ENCODE measurements around the gene MRPS26. TPM values are rescaled to one million over a fixed set of nuclear protein-coding genes. Genes with fewer than 3 reads are reported as not detected.
"Not testable (repeated sequence)": the region's sequence is repeated elsewhere in the genome, so short reads cannot be mapped to it uniquely, and the experiment has no call there.

MRPS26 gene
- polyA plus RNA-seq, 1 experiment: 22.8 TPM

GRCh38 chr20:3021327-3021726 lies 24.5 kb upstream of the MRPS26 start:
- Histone ChIP-seq H3K27ac (ENCODE audit: low read depth, low read length) (no peak overlapping the region), H3K9me3 (ENCODE audit: control insufficient read depth, insufficient read depth, low read length) (no peaks in the 10 kb centered on the region), H3K27me3 (ENCODE audit: control insufficient read depth, insufficient read depth, low read length) (no peaks in the 10 kb centered on the region), H3K4me3 (ENCODE audit: low read depth, low read length) (no peak overlapping the region)
- ChIA-PET POLR2A (no interaction called here), CTCF (no interaction called here)
- DNase-seq (ENCODE audit: low read depth, low spot score): no peak
- TF ChIP-seq, protein P1, sequence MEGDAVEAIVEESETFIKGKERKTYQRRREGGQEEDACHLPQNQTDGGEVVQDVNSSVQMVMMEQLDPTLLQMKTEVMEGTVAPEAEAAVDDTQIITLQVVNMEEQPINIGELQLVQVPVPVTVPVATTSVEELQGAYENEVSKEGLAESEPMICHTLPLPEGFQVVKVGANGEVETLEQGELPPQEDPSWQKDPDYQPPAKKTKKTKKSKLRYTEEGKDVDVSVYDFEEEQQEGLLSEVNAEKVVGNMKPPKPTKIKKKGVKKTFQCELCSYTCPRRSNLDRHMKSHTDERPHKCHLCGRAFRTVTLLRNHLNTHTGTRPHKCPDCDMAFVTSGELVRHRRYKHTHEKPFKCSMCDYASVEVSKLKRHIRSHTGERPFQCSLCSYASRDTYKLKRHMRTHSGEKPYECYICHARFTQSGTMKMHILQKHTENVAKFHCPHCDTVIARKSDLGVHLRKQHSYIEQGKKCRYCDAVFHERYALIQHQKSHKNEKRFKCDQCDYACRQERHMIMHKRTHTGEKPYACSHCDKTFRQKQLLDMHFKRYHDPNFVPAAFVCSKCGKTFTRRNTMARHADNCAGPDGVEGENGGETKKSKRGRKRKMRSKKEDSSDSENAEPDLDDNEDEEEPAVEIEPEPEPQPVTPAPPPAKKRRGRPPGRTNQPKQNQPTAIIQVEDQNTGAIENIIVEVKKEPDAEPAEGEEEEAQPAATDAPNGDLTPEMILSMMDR (IDR thresholded peaks at IDR 0.05; ENCODE audit: low read depth, low read length): no peak

DNA sequence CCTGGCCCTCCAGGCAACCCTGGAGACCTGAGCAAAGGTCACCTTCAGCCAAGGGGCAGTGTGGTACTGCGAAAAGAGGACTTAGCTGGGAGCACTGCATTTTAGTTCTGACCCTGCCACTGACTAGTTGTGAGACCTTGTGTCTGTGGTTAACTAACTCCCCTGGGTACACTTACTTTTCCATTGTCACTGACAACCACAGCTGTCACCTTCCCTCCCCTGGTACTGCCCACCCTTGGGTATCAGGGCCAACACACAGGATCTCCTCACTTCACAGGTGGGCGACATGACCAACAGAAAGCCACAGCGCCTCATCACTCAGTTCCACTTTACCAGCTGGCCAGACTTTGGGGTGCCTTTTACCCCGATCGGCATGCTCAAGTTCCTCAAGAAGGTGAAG lies 24.1 kb upstream of the MRPS26 start:
- H3K27me3 ChIP-seq (ENCODE audit: control insufficient read depth, insufficient read depth, low read length): no peaks in the 10 kb centered on the region
- CTCF ChIA-PET: no interaction called here
- no peak for DNase-seq (ENCODE audit: low read depth, low spot score)
- no peaks in the 10 kb centered on the region for H3K9me3 ChIP-seq (ENCODE audit: control insufficient read depth, insufficient read depth, low read length)
- H3K4me3 ChIP-seq (ENCODE audit: low read depth, low read length): no peak overlapping the region
- H3K27ac ChIP-seq (ENCODE audit: low read depth, low read length): no peak overlapping the region
- TF ChIP-seq, protein P1 (IDR thresholded peaks at IDR 0.05; ENCODE audit: low read depth, low read length): no peak
- POLR2A ChIA-PET: no interaction called here

GRCh38 chr20:3022559-3023490 lies 23.0 kb upstream of the MRPS26 start:
- H3K9me3 ChIP-seq (ENCODE audit: control insufficient read depth, insufficient read depth, low read length); POLR2A ChIA-PET; H3K27ac ChIP-seq (ENCODE audit: low read depth, low read length); H3K27me3 ChIP-seq (ENCODE audit: control insufficient read depth, insufficient read depth, low read length); DNase-seq (ENCODE audit: low read depth, low spot score); H3K4me3 ChIP-seq (ENCODE audit: low read depth, low read length); CTCF ChIA-PET: not testable (repeated sequence)

- TF ChIP-seq, protein P1 (IDR thresholded peaks at IDR 0.05; ENCODE audit: low read depth, low read length): no peak
- Histone ChIP-seq H3K27me3 (ENCODE audit: control insufficient read depth, insufficient read depth, low read length) (no peaks in the 10 kb centered on the region), H3K27ac (ENCODE audit: low read depth, low read length) (no peak overlapping the region), H3K4me3 (ENCODE audit: low read depth, low read length) (no peak overlapping the region), H3K9me3 (ENCODE audit: control insufficient read depth, insufficient read depth, low read length) (no peaks in the 10 kb centered on the region)
- ChIA-PET POLR2A (no interaction called here), CTCF (no interaction called here)
- no peak for DNase-seq (ENCODE audit: low read depth, low spot score)
Observed at GRCh38 chr20:3027987-3028386, 17.9 kb upstream of the MRPS26 start.

DNA sequence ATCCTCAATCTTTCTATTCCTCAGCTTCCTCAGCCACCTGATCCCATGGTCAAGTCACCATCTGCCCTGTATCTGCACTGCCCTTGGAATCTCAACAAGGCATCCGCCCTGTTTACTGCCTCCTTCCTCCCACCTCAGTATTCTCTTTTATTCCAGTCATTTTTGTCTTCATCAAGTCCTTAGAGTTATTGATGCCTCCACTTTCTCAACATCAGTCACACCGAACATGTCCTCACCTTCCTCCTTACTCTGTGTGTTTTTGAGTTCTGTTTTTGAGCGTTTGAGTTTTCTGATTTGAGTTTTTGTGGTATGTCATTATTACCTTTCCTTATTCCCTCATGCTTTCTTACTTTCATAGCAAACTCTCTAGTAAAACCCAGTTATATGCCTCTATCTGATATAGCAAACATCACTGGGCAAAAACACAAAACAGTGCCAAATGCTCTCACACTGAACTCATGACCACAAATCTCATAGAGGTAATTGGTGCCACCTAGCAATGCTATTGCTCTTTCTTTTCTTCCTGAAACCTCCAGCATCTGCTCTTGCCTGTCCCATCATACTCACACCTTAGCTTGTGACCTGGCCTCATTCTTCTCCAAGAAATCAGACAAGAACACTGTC lies 14.2 kb upstream of the MRPS26 start:
- CTCF ChIA-PET: no interaction called here
- Histone ChIP-seq H3K27ac (ENCODE audit: low read depth, low read length) (no peak overlapping the region), H3K27me3 (ENCODE audit: control insufficient read depth, insufficient read depth, low read length) (no peaks in the 10 kb centered on the region), H3K4me3 (ENCODE audit: low read depth, low read length) (no peak overlapping the region), H3K9me3 (ENCODE audit: control insufficient read depth, insufficient read depth, low read length) (no peaks in the 10 kb centered on the region)
- DNase-seq (ENCODE audit: low read depth, low spot score): no peak
- POLR2A ChIA-PET: no interaction called here
- TF ChIP-seq, protein P1 (IDR thresholded peaks at IDR 0.05; ENCODE audit: low read depth, low read length): no peak
